ENCODE measurements around the gene PICALM. TPM values are rescaled to one million over a fixed set of nuclear protein-coding genes. Genes with fewer than 3 reads are reported as not detected.
A peak's percentile ranks its signal among the peaks of the same experiment; 100 is the strongest.

PICALM gene
- total and polyA plus RNA-seq, 9 of the 15 experiments (the other 6 are each of a cell fraction or from before 2014, with no cell fraction given), result 41.3 to 990 (median 309) TPM

DNA sequence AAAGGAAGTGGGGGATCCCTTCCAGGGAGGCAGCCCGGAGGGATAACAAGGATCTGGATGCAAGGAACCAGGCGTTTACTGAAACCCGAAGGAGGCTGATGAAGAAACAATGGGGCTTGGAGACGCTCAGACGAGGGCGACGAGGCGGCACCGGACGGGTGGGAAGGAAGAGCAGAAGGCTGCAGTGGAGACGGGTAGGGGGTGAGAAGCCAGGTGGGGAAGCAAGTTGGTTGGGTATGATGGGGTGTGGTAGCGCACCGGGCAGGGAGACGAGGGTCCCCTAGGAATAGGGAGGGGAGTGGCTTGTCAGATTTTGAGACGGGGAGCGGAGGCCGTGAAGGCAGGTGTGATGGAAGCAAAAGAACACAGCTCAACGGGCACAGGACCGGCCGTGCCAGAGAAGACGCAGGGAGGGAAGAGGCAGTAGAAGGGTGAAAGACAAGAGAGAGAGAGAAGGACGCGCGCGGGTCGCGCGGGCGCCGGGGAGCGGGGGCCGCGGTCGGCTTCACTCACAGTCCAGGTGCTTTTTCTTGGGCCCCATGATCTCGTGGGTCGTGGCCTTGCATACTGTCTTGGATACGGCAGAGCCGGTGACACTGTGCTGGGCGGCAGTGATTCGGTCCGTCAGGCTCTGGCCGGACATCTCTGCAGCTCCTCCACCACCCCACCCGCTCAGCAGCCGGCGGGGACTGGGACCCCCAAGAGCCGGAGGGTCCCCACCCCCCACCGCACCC, 579 bp downstream of the PICALM start (continued):
- TF ChIP-seq LARP7 (IDR thresholded peaks at IDR 0.05) (peak; percentile 82; the same call in 1 of the 2 replicates), ZEB2 (IDR thresholded peaks at IDR 0.05) (peak; percentile 42; the same call in 1 of the 2 replicates), ZNF436 (CRISPR knock-in tag; IDR thresholded peaks at IDR 0.05) (no peak), FOXK2 (conservative IDR thresholded peaks at IDR 0.05 in 1 of 2, IDR thresholded peaks at IDR 0.05 in 1 of 2; ENCODE audit: low read depth in 2 of 2) (no peak), ZNF644 (tag; IDR thresholded peaks at IDR 0.05; ENCODE audit: low read depth) (no peak), SMAD1 (IDR thresholded peaks at IDR 0.05; ENCODE audit: low read depth, low read length, partially characterized antibody) (no peak), TRIM28 (IDR thresholded peaks at IDR 0.05) (no peak), TAL1 (IDR thresholded peaks at IDR 0.05) (no peak), PCBP2 (IDR thresholded peaks at IDR 0.05; ENCODE audit: low read depth, low read length, poor library complexity, severe bottlenecking) (no peak), CBX8 (IDR thresholded peaks at IDR 0.05; ENCODE audit: borderline replicate concordance, extremely low read depth, low read depth, low read length, poor library complexity, severe bottlenecking) (no peak), MIER1 (IDR thresholded peaks at IDR 0.05; ENCODE audit: low read depth) (no peak), CEBPG (CRISPR knock-in tag; IDR thresholded peaks at IDR 0.05) (no peak), CEBPG (tag; conservative IDR thresholded peaks at IDR 0.05 in 1 of 2, IDR thresholded peaks at IDR 0.05 in 1 of 2) (no peak), BDP1 (IDR thresholded peaks at IDR 0.05; ENCODE audit: insufficient read depth, insufficient read length) (no peak), RBM34 (IDR thresholded peaks at IDR 0.05; ENCODE audit: borderline replicate concordance, insufficient read depth, low read length) (no peak), SLC30A9 (CRISPR knock-in tag; IDR thresholded peaks at IDR 0.05) (no peak), ZBTB1 (CRISPR knock-in tag; IDR thresholded peaks at IDR 0.05; ENCODE audit: borderline replicate concordance, low read depth) (no peak)
- TF ChIP-seq, protein P1, sequence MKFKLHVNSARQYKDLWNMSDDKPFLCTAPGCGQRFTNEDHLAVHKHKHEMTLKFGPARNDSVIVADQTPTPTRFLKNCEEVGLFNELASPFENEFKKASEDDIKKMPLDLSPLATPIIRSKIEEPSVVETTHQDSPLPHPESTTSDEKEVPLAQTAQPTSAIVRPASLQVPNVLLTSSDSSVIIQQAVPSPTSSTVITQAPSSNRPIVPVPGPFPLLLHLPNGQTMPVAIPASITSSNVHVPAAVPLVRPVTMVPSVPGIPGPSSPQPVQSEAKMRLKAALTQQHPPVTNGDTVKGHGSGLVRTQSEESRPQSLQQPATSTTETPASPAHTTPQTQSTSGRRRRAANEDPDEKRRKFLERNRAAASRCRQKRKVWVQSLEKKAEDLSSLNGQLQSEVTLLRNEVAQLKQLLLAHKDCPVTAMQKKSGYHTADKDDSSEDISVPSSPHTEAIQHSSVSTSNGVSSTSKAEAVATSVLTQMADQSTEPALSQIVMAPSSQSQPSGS (CRISPR knock-in tag; IDR thresholded peaks at IDR 0.05), result no peak
- TF ChIP-seq, protein P2, sequence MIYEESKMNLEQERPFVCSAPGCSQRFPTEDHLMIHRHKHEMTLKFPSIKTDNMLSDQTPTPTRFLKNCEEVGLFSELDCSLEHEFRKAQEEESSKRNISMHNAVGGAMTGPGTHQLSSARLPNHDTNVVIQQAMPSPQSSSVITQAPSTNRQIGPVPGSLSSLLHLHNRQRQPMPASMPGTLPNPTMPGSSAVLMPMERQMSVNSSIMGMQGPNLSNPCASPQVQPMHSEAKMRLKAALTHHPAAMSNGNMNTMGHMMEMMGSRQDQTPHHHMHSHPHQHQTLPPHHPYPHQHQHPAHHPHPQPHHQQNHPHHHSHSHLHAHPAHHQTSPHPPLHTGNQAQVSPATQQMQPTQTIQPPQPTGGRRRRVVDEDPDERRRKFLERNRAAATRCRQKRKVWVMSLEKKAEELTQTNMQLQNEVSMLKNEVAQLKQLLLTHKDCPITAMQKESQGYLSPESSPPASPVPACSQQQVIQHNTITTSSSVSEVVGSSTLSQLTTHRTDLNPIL (CRISPR knock-in tag; IDR thresholded peaks at IDR 0.05), result no peak
- TF ChIP-seq, protein P3, sequence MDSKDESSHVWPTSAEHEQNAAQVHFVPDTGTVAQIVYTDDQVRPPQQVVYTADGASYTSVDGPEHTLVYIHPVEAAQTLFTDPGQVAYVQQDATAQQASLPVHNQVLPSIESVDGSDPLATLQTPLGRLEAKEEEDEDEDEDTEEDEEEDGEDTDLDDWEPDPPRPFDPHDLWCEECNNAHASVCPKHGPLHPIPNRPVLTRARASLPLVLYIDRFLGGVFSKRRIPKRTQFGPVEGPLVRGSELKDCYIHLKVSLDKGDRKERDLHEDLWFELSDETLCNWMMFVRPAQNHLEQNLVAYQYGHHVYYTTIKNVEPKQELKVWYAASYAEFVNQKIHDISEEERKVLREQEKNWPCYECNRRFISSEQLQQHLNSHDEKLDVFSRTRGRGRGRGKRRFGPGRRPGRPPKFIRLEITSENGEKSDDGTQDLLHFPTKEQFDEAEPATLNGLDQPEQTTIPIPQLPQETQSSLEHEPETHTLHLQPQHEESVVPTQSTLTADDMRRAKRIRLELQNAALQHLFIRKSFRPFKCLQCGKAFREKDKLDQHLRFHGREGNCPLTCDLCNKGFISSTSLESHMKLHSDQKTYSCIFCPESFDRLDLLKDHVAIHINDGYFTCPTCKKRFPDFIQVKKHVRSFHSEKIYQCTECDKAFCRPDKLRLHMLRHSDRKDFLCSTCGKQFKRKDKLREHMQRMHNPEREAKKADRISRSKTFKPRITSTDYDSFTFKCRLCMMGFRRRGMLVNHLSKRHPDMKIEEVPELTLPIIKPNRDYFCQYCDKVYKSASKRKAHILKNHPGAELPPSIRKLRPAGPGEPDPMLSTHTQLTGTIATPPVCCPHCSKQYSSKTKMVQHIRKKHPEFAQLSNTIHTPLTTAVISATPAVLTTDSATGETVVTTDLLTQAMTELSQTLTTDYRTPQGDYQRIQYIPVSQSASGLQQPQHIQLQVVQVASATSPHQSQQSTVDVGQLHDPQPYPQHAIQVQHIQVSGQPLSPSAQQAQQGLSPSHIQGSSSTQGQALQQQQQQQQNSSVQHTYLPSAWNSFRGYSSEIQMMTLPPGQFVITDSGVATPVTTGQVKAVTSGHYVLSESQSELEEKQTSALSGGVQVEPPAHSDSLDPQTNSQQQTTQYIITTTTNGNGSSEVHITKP (IDR thresholded peaks at IDR 0.05; ENCODE audit: partially characterized antibody), result no peak

Data from K562 (cell line).